ENCODE results near the gene C1orf159. TPM values are rescaled to one million over a fixed set of nuclear protein-coding genes. Genes with fewer than 3 reads are reported as not detected.

Gene C1orf159
- total RNA-seq, 2 donors from 2014 or later: 4.4 to 4.6 TPM

DNA sequence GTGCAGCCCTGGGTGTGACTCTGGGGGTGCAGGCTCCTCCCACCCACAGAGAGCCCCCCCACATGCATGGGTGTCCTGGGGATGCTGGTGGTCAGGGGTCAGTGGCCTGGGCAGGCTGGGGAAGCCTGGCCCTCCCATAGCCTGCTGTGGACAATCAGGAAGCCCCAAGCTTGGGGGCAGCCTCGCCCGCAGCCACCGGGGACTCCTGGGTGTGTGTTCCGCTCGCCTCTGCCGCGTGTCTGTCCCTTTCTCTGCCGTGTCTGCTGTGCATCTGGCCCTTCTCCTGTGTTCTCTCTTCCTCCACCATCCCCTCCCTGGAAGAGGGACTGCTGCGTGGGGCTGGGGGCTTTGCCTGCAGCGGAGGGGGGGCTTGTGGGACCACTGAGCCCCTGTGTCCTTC is 73.1 kb downstream of the C1orf159 start:
- Histone ChIP-seq H3K4me3 (no peak overlapping the region), H3K27ac (no peak overlapping the region), H3K27me3 (peaks cover 0 to 5% of the 10 kb centered on the region in 2 donors), H3K36me3 (peaks cover 14% of the 10 kb centered on the region), H3K4me1 (peaks cover 0 to 19% of the 10 kb centered on the region in 2 donors), H3K9me3 (no peaks in the 10 kb centered on the region)
- TF ChIP-seq, protein P1, sequence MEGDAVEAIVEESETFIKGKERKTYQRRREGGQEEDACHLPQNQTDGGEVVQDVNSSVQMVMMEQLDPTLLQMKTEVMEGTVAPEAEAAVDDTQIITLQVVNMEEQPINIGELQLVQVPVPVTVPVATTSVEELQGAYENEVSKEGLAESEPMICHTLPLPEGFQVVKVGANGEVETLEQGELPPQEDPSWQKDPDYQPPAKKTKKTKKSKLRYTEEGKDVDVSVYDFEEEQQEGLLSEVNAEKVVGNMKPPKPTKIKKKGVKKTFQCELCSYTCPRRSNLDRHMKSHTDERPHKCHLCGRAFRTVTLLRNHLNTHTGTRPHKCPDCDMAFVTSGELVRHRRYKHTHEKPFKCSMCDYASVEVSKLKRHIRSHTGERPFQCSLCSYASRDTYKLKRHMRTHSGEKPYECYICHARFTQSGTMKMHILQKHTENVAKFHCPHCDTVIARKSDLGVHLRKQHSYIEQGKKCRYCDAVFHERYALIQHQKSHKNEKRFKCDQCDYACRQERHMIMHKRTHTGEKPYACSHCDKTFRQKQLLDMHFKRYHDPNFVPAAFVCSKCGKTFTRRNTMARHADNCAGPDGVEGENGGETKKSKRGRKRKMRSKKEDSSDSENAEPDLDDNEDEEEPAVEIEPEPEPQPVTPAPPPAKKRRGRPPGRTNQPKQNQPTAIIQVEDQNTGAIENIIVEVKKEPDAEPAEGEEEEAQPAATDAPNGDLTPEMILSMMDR (IDR thresholded peaks at IDR 0.05): no peak
- DNase-seq (ENCODE audit: low spot score): no peak

DNA sequence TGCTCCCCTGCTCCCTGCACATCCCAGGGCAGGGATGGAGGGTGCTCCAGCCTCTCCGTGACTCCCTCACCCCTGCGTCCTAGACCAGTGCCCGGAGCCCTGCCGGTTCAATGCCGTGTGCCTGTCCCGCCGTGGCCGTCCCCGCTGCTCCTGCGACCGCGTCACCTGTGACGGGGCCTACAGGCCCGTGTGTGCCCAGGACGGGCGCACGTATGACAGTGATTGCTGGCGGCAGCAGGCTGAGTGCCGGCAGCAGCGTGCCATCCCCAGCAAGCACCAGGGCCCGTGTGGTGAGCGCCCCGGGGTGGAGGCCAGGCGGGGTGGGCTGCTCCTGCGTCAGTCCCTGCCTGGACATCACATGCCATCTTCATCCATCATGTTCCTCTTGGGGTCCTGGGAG is 74.0 kb downstream of the C1orf159 start:
- Histone ChIP-seq H3K36me3 (peaks cover 8% of the 10 kb centered on the region), H3K4me1 (peaks cover 0 to 19% of the 10 kb centered on the region in 2 donors), H3K9me3 (no peaks in the 10 kb centered on the region), H3K27ac (no peak overlapping the region), H3K4me3 (no peak overlapping the region), H3K27me3 (peaks cover 0 to 5% of the 10 kb centered on the region in 2 donors)
- DNase-seq (ENCODE audit: low spot score): no peak
- TF ChIP-seq, protein P1 (IDR thresholded peaks at IDR 0.05): no peak

DNA sequence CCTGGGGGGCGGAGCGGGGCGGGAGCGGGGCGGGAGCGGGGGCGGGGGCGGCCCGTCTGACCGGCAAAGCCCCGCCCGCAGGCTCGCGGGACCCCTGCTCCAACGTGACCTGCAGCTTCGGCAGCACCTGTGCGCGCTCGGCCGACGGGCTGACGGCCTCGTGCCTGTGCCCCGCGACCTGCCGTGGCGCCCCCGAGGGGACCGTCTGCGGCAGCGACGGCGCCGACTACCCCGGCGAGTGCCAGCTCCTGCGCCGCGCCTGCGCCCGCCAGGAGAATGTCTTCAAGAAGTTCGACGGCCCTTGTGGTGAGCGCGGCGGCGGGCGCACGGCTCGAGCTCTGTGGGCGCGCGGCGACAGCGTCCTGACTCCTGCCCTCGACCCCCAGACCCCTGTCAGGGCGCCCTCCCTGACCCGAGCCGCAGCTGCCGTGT is 74.8 kb downstream of the C1orf159 start:
- Histone ChIP-seq H3K4me3 (peak overlapping the region; percentile 9 to 25), H3K4me1 (peaks cover 0 to 19% of the 10 kb centered on the region in 2 donors), H3K27ac (no peak overlapping the region), H3K9me3 (no peaks in the 10 kb centered on the region), H3K27me3 (peaks cover 0 to 5% of the 10 kb centered on the region in 2 donors), H3K36me3 (peaks cover under 1% of the 10 kb centered on the region)
- TF ChIP-seq, protein P1 (IDR thresholded peaks at IDR 0.05): no peak
- DNase-seq (ENCODE audit: low spot score): no peak

DNA sequence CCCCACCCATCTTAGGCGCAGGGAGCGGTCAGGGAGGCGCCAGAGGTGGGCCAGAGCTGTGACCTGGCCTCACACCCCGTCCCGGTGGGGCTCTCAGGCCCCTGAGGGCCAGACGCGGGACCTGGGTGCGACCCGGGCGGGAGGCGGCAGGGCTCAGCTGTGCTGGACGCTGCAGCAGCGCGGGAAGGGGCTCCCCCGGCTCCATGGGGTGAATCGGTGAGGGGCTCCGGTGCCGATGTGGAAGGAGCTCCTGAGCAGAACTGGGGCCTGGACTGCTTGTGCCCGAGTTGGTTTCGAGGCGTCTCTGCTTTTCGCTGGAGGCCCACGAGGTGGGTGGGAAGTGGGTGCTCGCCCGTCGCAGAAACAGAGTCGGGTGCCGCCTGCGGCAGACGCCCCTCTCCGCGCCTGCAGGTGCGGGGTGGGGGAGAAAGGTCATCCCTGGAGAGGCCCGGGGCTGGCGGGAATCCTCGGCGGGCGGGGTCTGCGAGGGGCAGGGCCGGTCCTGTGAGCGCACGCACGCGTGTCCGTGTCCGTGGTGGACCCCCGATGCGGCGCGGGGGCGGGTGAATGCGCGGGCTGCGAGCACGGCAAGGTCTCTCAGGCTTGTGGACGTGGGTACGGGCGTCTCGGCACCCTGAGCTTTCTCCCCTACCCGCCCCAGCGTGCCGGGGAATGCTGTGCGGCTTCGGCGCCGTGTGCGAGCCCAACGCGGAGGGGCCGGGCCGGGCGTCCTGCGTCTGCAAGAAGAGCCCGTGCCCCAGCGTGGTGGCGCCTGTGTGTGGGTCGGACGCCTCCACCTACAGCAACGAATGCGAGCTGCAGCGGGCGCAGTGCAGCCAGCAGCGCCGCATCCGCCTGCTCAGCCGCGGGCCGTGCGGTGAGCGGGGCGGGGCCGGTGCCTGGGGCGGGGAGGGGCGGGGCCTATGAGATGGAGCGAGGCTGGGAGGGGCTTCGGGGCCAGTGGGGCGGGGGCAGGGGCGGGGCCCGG is 75.6 kb downstream of the C1orf159 start:
- no peaks in the 10 kb centered on the region for H3K9me3 ChIP-seq
- TF ChIP-seq, protein P1 (IDR thresholded peaks at IDR 0.05): peak in 1 of 2 donors; percentile 33
- peaks cover 0 to 19% of the 10 kb centered on the region in 2 donors for H3K4me1 ChIP-seq
- H3K4me3 ChIP-seq: peak overlapping the region; percentile 31 to 57
- no peaks in the 10 kb centered on the region for H3K36me3 ChIP-seq
- H3K27ac ChIP-seq: no peak overlapping the region
- DNase-seq (ENCODE audit: low spot score): peak; percentile 63
- peaks cover 0 to 5% of the 10 kb centered on the region in 2 donors for H3K27me3 ChIP-seq

DNA sequence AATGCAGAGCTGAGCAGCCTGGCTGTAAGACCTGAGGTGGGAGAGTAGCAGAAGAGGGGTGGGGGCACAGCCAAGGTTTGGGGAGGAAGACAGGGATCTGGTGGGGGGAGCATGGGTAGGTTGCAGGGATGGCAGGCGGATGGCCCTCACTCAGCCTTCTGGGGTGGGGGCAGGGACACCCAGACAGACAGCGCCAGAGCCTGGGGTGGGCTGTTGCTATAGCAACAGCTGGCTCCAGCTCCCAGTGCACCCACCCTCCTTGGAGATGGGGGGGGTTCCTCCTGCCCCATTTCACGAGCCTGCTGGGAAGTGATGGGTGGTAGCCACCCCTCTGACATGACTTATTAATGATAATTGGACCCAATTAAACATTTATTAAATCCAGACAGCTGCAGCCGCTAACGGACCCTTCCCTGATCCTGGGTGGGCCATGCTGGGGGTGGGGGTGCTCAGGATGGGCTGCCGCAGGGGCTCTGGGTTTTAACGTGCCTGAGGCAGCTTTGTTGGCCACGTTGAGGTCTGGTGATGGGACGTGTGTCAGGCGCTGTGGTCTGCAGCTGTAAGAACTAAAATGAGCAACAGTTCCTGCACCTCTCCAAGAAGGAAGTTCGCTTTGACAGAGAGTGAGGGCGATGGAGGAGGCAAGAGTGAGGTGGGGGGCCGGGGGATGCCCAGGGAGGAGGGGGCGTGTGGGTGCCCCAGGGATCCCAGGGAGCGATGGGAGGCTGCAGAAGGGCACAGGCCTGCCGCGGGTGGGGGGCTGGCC is 76.6 kb downstream of the C1orf159 start:
- Histone ChIP-seq H3K4me1 (peaks cover 0 to 25% of the 10 kb centered on the region in 2 donors), H3K36me3 (no peaks in the 10 kb centered on the region), H3K9me3 (no peaks in the 10 kb centered on the region), H3K4me3 (peak overlapping the region in 1 of 2 donors; percentile 57), H3K27me3 (peaks cover 0 to 5% of the 10 kb centered on the region in 2 donors), H3K27ac (no peak overlapping the region)
- TF ChIP-seq, protein P1 (IDR thresholded peaks at IDR 0.05): no peak
- DNase-seq (ENCODE audit: low spot score): no peak

Measured in right atrium auricular region (tissue), 2 donors.